Activated T-cell treated with anti-CD3 and anti-CD28 coated beads, Interleukin-2, amount 50 U/mL, for 1 hour (primary cell): ENCODE measurements around the gene CLEC18A.
"Not testable (repeated sequence)": the region's sequence is repeated elsewhere in the genome, so short reads cannot be mapped to it uniquely, and the experiment has no call there.

ENCODE experiments used
- DNase-seq: peaks from one replicate; pipeline ENCODE4 v3.0.0-alpha.2; 2020

Gene CLEC18A

DNA sequence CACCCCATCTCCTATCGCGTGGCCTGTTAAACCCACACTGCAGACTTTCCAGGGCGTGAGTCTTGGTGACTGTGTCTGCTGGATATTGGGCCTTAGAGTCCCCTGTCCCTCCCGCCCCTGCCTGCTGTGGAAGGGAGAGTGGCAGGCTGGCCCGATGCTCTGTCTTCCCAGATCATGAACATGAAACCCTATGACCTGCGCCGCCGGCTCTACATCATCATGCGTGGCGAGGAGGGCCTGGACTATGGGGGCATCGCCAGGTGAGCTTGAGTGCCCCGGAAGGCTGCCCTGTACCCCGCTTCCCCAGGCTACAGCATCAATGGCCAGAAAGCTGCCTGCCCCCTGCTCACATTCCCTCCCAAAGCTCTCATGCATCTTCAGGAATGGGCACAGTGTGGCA is 19.5 kb upstream of the CLEC18A start:
- no peak for DNase-seq

DNA sequence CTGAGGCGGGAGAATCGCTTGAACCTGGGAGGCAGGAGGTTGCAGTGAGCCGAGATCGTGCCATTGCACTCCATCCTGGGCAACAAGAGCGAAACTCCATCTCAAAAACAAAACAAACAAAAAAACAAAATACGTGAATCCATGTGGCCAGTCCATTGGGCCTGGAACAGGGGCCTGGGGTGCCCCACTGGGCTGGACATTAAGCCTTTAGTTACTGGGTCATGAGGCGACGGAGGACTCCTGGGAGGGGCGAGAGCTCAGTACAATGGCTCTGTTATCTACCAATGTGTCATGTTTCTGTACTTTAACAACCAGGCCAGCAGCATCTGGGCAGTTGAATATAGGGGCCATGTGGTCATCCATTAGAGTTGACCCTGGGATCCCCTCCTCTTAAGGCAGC is 18.9 kb upstream of the CLEC18A start:
- DNase-seq, result no peak

DNA sequence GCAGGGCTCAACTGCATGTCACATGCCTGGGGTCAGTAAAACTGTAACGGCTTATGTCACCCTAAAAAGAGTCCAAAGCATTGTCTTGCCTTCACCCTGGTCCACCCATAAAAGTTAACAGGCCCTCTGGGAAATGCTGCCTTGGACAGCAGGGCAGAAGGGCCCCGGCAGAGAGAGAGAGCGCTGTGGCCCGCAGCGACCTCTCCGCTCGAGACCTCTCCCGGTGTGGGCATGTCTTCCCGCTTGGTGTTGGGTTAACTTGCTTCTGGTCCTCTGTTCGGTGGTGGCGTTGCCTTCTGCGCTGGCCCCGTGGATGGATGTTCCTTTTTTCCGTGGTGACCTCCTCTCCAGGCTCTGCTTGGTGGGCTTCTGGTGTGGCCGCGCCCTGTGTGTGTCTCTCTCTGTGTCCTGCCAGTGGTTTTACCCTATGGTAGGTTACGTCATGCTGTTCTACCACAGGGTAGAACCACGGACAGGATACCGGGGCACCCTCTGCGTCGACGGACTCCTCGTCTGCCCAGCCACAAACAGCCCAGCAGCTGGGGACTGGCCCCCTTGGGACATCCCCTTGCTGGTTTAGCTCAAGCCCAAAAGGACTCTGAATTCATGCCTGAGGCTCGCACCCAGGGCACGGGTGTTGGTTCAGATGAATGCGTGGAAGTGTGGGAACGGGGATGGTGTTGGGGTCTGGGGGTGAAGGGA is 18.3 kb upstream of the CLEC18A start:
- no peak for DNase-seq

DNA sequence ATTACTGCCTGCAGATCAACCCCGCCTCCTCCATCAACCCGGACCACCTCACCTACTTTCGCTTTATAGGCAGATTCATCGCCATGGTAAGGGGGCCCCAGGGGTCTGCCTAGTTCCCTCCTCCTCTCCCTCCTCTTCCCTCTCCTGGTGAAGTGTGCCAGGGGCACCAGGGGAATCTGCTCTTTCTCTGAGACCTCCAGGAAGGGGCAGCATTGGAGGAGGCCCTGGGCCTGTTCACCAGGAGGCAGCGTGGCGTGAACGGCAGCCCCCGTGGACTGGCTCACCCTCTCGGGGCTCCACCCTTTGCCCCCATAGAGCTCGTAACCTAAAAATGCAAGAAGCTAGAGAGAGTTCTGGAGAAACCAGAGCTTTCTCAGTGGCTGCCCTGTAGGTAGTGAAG is 17.1 kb upstream of the CLEC18A start:
- DNase-seq, result no peak

DNA sequence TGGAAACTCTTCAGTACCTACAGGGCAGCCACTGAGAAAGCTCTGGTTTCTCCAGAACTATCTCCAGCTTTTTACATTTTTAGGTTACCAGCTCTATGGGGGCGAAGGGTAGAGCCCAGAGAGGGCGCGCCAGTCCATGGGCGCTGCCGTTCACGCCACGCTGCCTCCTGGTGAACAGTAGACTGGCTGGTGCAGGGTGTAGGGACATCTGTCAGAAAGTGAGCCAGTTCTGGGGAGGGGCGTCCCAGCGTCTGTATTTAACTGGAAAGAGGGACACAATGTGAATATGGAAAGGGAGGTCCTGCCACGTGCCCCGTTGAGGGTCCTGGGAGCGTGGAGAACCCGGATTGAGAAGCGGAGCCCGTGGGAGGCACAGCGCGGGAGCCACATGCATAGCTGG is 16.4 kb upstream of the CLEC18A start:
- no peak for DNase-seq

DNA sequence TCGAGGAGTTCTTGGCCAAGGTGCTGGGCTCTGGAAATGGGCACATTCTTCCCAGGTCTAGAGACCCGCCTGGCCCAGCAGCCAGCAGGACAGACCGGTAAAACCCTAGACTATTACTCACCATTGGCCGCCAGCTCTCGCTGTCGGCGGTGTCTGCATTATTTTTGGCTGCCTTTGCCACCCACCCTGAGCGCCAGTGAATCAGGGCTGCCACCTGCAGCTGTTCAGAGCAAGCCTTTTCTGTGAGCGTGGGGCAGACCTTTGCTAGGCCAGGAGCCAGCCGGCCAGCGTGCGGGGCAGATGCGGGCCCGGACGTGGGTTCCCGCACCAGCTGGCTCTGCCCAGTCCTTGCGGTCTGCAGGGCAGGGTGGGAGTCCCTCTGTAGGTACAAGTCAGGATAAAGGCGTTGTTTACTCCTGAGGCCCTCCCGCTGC is 15.8 kb upstream of the CLEC18A start:
- no peak for DNase-seq

DNA sequence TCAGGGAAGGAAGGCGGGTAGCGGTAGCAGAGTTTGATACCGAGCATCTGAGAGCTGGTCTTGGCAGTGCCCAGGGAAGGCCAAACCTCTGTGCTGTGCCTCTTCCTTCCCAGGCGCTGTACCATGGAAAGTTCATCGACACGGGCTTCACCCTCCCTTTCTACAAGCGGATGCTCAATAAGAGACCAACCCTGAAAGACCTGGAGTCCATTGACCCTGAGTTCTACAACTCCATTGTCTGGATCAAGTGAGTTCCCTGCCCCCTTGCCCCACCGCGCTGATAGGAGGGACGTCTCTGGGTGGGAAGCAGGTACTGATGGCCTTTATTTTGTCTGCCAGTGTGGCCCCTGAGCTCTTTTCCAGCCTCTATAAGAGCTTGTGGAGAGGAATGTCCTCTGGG is 15.4 kb upstream of the CLEC18A start:
- no peak for DNase-seq

DNA sequence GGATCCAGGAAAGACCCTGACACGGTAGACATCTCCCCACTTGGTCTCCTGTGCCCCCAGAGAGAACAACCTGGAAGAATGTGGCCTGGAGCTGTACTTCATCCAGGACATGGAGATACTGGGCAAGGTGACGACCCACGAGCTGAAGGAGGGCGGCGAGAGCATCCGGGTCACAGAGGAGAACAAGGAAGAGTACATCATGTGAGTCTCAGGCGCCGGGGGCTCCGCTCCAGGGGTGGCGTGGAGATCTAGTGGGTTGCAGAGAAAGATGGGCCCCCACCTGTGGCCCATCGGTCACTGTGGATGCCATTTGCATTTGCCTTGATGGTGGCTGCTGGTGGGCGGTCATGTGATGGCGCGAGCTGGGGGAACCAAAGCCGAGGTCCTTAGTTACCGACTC is 14.9 kb upstream of the CLEC18A start:
- DNase-seq, result no peak

DNA sequence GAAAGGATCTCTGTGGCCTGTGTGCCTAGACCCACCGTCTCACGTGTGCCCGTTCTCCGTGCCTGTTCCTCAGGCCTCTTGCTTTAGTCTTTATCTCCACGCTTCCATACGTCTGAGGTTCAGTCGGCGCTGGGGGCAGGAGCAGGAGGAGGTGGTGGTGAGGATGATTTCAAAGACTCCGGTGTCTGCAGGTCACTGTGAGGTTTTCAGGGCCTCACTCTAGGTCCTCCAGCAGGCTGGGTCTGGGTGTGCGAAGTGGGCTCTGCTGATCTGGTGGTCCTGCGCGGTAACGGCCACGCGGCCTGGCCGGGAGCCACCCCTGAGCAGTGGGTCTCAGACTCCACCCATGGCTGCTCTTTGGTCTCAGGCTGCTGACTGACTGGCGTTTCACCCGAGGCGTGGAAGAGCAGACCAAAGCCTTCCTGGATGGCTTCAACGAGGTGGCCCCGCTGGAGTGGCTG is 14.4 kb upstream of the CLEC18A start:
- no peak for DNase-seq

DNA sequence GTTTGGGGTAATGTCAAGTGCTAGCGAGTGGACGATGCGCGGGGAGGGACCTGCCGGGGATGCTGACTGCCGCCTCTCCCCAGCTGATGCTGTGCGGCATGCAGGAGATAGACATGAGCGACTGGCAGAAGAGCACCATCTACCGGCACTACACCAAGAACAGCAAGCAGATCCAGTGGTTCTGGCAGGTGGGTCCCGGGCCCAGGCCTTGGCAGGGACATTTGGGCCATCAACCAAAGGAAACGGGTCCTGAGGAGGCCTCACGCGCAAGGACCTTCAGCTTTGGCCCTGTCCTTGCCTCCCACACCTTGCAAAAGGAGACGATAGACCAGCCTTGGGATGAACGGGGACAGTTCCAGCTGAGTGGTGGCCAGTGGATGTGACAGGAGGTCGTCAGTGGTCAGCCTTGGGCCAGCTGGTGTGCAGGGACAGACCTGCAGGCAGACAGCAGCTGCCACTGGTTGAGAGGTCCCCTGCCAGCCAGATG is 13.6 kb upstream of the CLEC18A start:
- DNase-seq, result no peak

DNA sequence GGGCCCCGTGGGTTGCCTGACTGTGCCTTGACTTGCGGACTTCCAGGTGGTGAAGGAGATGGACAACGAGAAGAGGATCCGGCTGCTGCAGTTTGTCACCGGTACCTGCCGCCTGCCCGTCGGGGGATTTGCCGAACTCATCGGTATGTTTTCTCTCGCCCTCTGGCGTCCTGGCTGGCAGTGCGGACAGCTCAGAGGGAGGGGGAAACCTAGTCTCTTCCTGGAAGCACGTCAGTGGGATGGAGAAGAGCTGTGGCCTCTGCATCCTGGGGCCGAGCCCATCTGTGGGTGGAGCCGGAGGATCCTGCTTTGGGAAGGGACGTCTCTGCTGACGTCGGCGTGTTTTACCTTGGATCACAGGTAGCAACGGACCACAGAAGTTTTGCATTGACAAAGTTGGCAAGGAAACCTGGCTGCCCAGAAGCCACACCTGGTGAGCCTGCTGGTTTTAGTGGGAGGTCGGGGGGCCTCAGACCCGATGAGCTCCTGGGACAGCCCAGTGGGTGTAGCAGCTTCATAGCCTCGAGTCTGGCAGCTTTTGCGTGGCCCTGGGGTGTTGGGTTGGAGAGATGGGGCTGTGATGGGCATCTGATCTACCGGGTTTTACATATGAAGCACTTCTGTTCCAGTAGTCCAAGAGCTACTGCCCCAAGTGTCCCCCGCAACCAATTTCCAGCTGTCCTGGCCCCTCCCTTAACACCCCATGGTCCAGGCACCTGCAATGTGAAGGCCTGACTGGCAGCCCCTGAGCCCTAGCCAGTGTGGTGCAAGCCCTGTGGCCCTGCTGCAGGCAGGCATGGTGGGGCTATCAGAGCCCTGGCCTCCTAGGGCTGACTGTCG is 11.9 kb upstream of the CLEC18A start:
- no peak for DNase-seq

DNA sequence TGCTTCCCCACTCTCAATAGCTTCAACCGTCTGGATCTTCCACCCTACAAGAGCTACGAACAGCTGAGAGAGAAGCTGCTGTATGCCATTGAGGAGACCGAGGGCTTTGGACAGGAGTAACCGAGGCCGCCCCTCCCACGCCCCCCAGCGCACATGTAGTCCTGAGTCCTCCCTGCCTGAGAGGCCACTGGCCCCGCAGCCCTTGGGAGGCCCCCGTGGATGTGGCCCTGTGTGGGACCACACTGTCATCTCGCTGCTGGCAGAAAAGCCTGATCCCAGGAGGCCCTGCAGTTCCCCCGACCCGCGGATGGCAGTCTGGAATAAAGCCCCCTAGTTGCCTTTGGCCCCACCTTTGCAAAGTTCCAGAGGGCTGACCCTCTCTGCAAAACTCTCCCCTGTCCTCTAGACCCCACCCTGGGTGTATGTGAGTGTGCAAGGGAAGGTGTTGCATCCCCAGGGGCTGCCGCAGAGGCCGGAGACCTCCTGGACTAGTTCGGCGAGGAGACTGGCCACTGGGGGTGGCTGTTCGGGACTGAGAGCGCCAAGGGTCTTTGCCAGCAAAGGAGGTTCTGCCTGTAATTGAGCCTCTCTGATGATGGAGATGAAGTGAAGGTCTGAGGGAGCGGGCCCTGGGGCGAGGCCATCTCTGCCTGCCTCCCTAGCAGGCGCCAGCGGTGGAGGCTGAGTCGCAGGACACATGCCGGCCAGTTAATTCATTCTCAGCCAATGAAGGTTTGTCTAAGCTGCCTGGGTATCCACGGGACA is 11.1 kb upstream of the CLEC18A start:
- no peak for DNase-seq

DNA sequence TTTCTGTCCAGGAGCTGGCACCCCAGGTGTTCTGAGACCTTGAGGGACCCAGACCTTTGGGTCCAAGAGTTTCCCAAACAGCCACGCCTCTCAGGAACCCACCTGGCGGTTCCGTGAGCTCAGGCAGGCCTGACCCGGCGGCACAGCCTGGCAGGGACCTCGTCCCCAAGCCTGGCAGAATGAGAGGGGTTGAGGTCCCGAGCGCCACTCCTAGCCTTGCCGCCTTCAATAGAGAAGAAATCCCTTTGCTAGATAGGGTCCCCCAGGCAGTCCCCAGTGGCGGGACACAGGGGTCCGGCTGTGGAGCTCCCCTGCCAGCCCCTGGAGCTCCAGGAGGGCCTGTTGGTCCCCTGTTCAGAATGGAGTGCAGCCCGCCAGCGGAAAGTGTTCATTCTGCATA is 10.5 kb upstream of the CLEC18A start:
- DNase-seq, result no peak

DNA sequence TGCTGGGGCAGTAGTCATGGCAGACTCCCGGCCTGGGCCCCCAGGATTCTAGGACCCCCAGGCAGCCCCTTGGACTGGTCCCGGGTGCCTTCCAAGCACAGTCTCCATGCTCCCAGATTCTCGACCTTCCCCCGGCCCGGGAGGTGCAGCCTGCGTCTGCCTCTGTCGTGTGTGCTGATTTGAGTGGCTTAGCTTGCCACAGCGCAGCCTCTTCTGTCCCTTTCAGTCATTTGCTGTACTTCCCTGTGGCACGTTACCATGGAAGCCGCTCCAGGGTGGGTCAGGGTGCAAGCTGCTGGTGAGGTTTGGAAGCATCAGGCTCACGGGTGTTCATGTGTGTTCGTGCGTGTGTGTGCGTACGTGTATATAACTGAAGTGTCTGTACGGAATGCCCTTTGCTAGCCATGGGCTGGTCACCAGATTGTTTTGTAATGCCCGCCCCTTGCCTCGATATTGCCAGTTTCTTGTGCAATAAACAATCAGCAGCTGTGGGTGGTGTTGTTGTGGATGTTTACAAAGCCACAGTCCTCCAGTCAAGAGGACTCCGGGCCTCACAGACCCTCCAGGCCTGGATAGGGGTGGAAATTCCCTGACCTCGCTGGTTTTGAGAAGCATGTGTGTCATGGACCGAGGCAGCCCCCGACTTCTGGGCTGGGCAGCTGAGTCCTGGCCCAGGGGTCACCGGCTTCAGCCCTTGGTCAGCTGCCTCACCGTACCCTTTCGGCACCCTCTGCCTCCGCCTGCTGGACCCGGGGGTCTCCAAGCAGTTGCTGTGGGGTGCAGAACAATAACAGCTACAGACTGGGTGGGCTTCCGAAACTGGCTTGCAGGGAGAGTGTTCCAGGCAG is 9.7 kb upstream of the CLEC18A start:
- no peak for DNase-seq

DNA sequence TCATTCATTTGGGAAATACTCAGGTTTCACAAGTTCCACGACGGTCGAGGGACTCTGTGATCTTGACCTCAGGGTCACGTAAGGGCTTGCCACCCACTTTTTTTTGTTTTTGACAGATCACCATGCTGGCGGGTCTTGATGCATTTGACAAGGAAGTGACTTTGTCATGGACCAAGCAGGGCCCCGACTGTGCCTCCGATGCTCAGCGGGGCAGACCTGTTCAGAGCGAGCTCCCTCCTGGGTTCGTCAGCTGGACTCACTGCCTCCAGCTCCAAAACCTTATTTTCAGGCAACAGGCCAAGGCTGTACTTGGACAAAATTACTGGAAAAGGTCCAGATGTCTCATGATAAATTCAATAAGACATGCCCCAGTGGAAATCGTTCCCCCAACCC is 9.0 kb upstream of the CLEC18A start:
- no peak for DNase-seq

DNA sequence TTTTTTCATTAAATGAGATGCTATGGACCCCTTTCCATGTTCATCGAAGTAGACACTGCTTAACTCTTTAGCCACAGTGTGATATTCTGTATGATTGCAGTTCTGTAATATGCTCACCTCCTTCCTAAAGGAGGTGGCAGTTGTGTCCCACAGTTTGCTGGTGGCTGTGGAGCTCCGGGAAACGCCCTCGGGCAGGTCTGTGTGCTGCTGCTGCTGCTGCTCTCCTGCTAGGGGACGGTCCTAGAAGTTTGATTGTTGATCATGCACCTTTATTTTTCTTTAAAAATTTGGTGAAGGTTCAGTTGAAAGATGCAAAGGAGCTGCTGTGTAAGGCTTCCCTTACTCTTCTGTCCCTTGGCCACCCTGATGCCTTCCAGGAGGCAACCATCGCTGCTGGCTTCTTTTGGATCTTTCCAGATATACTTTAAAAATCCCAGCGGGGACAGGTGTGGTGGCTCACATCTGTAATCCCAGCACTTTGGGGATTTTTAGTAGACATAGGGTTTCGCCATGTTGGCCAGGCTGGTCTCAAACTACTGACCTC is 8.4 kb upstream of the CLEC18A start:
- no peak for DNase-seq

DNA sequence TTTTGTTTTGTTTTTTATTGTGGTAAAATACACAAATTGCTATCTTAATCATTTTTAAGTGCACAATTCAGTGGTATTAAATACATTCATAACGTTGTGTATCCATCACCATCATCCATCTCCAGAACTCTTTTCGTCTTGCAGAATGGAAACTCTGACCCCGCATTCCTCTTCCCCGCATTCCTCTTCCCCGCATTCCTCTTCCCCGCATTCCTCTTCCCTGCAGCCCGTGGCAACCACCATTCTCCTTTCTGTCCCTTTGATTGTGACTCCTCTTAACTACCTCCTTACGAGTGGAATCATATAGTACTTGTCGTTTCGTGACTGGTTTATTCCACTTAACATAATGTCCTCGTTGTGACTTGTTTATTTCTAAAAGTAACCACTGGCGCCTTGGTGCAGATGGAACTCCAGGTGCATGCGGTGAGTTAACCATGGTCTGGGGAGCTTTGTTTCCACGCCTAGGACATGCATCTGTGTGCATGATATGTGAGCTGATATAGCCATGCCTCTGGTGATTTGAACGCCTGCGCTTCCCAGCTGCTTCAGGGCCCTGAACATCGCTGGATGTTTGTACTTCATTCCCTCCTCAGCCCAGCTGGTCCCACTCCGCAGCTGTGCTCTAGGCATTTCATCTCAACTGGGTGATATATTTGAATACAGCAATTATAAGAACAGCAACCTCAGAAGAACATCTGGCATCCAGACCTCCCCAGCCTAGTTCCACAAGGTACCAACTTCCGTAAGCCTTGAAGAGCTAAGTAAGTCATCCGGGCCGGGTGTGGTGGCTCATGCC is 7.7 kb upstream of the CLEC18A start:
- not testable (repeated sequence) for DNase-seq

DNA sequence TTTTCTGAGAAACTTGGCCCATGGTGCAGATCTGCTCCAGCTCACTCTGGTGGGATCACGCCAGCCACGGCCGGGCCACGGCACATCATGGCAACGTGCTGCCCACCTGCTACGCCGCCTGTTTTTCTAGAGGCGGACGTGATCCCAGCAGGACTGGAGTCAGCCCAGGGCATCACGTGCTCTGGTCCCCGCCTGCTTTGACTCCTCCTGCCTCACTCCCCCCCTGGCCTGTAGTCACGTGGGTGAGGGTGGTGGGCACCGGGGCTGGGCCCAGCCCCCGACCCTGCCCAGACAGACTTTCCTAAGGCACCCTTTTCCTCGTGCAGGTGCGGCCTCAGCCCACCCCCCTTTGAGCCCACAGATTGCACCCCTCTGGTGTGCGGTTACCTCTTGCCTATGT is 723 bp upstream of the CLEC18A start:
- DNase-seq, result not testable (repeated sequence)

DNA sequence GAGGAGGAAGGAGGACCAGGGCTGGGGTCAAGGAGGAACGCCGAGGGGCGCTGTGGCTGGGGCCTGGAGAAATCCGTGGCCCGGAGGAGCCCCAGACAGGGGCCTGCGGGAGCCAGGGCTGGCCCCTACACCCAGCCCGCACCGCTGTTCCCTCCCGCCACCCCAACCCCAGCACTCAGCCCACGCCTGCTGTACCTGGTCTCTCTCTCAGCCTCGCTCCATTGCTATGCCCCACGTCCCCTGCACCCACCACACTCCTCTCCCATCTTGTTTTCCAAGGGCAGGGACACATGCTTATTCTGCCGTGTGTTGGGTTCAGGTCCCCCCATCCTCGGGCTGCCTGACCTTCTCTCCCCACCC is 518 bp downstream of the CLEC18A start:
- not testable (repeated sequence) for DNase-seq

DNA sequence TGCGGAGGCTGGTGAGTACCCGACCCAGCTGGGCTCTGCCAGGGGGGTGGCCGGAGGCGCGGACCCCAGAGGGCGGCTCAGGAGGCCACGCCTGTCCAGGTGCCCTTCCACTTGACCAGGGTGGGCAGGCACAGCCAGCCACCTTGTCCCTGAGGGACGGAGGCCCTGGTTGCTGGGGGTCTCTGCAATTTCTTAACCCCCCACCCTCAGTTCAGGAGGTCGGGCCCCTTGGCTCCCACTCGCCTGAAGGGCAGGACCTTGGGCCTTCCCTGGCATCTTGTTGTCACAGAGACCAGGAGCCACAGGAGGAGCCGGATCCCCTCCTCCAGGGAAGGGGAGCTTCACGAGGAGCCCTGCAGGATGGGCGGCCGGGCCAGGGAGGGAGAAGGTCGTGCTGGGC is 982 bp downstream of the CLEC18A start:
- not testable (repeated sequence) for DNase-seq
